T-helper 2 cell (primary cell): ENCODE measurements around the gene TMTC4.

ENCODE experiments used
- DNase-seq, 5 experiments: peaks; one replicate each; pipeline versions ENCODE4 v3.0.0 to v3.0.0-alpha.2; 2012 to 2022

The TMTC4 gene

GRCh38 chr13:100665403-100665802, 9.2 kb downstream of the TMTC4 start:
- DNase-seq = no peak

- no peak for DNase-seq
These were observed 10.3 kb downstream of the TMTC4 start for GRCh38 chr13:100664171-100664900.

- no peak for DNase-seq
These were observed 12.0 kb downstream of the TMTC4 start for GRCh38 chr13:100662468-100663211.

- no peak for DNase-seq
These were observed 13.8 kb downstream of the TMTC4 start for GRCh38 chr13:100660761-100661160.

- DNase-seq = no peak
These were observed 15.0 kb downstream of the TMTC4 start for GRCh38 chr13:100659578-100659977.

GRCh38 chr13:100658363-100658762, 16.2 kb downstream of the TMTC4 start:
- peak in 2 of 5 experiments; percentile 51 to 69 for DNase-seq

GRCh38 chr13:100657881-100658315, 16.7 kb downstream of the TMTC4 start:
- no peak for DNase-seq

- no peak for DNase-seq
These were observed 22.1 kb downstream of the TMTC4 start for GRCh38 chr13:100652510-100652909.

GRCh38 chr13:100650326-100650725, 24.3 kb downstream of the TMTC4 start:
- no peak for DNase-seq

GRCh38 chr13:100648354-100648753, 26.2 kb downstream of the TMTC4 start:
- no peak for DNase-seq

GRCh38 chr13:100646871-100647270, 27.7 kb downstream of the TMTC4 start:
- no peak for DNase-seq

- DNase-seq = no peak
These were observed 28.4 kb downstream of the TMTC4 start for GRCh38 chr13:100646030-100646673.

GRCh38 chr13:100645382-100645781, 29.2 kb downstream of the TMTC4 start:
- no peak for DNase-seq

- no peak for DNase-seq
These were observed 30.2 kb downstream of the TMTC4 start for GRCh38 chr13:100644371-100644770.

- no peak for DNase-seq
These were observed 36.8 kb downstream of the TMTC4 start for GRCh38 chr13:100637796-100638195.

GRCh38 chr13:100637380-100637779, 37.2 kb downstream of the TMTC4 start:
- DNase-seq = no peak

- DNase-seq = no peak
These were observed 38.2 kb downstream of the TMTC4 start for GRCh38 chr13:100636441-100636840.

- DNase-seq = no peak
These were observed 38.6 kb downstream of the TMTC4 start for GRCh38 chr13:100636004-100636403.

GRCh38 chr13:100634696-100635095, 39.9 kb downstream of the TMTC4 start:
- DNase-seq = no peak

- no peak for DNase-seq
These were observed 41.1 kb downstream of the TMTC4 start for GRCh38 chr13:100633461-100633860.

- no peak for DNase-seq
These were observed 44.0 kb downstream of the TMTC4 start for GRCh38 chr13:100630555-100630954.

- no peak for DNase-seq
These were observed 47.5 kb downstream of the TMTC4 start for GRCh38 chr13:100627120-100627519.

GRCh38 chr13:100625447-100625846, 49.1 kb downstream of the TMTC4 start:
- no peak for DNase-seq

- no peak for DNase-seq
These were observed 53.8 kb downstream of the TMTC4 start for GRCh38 chr13:100620792-100621191.
